NCI-H128 (cell line): Measurements from ENCODE around the gene MRGPRG.
A peak's percentile ranks its signal among the peaks of the same experiment; 100 is the strongest.

Source experiments
- DNase-seq: peaks from one replicate; lab custom pipeline; 2025; ENCODE audit not compliant: unreplicated experiment; lab: John Stamatoyannopoulos, UW

MRGPRG gene

DNA sequence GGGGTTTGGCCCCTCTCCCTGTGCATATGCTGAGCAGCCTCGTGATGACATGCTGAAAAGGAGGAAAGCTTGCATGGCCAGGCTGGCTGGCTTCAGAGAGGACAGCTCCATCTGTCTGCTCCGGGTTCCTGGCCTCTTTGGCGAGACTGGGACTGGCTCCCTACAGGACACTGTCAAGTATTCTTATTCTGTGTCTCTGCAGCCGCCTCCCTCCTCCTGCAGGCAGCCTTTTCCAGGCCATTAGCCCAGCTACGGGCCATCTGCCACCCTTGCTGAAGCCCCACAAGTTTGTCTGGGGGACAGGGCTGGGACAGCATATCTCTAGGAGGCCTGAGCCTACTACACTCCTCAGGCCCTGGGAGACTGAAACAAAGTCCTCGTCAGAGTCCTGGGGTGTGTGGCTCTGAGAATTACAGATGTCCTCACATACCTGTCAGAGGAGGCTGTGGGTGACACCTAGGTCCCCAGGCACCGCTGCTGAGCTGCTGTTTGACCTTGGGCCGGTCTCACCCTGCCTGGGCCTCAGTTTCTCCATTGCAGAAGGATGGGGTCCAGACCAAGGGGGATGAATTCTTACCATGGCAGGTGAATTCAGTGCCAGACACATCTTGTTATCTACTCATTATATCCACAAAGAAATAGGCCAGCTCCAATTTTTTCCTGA is 11.0 kb downstream of the MRGPRG start:
- DNase-seq: no peak

DNA sequence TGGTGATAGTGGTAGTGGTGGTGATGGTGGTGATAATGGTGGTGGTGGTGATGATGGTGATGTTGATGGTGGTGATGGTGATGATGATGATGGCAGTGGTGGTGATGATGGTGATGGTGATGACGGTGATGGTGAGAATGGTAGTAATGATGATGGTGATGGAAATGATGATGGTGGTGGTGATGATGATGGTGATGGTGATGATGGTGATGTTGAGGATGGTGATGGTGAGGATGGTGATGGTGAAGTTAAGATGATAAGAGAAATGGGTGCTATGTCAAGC is 11.8 kb downstream of the MRGPRG start:
- no peak for DNase-seq

DNA sequence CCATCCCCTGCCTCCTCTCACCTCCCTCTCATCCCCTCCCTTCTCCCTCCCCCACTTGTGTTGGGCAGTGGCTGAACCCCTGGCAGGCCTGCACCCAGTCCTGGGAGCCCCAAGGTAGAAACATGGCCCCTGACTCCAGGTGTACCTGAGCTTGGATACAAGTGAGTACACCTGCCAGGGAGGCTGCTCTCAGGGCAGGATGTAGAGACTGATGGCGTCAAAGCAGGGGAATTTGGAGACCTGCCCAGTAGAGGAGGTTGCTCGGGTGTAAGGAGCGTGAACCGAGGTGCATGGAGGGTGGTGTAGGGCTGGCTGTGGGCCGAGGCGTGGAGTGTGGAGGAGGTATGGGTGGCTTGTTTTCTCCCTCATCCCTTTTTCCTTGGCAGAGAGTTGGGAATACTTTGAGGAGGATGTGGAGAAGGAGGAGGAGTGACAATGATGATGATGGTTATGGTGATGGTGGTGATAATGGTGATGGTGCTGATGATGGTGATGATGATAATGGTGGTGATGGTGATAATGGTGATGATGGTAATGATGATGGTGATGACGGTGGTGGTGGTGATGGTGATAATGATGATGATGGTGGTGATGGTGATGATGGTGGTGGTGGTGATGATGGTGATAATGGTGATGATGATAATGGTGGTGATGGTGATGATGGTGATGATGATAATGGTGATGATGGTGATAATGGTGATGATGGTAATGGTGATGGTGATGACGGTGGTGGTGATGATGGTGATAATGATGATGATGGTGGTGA is 12.3 kb downstream of the MRGPRG start:
- no peak for DNase-seq

DNA sequence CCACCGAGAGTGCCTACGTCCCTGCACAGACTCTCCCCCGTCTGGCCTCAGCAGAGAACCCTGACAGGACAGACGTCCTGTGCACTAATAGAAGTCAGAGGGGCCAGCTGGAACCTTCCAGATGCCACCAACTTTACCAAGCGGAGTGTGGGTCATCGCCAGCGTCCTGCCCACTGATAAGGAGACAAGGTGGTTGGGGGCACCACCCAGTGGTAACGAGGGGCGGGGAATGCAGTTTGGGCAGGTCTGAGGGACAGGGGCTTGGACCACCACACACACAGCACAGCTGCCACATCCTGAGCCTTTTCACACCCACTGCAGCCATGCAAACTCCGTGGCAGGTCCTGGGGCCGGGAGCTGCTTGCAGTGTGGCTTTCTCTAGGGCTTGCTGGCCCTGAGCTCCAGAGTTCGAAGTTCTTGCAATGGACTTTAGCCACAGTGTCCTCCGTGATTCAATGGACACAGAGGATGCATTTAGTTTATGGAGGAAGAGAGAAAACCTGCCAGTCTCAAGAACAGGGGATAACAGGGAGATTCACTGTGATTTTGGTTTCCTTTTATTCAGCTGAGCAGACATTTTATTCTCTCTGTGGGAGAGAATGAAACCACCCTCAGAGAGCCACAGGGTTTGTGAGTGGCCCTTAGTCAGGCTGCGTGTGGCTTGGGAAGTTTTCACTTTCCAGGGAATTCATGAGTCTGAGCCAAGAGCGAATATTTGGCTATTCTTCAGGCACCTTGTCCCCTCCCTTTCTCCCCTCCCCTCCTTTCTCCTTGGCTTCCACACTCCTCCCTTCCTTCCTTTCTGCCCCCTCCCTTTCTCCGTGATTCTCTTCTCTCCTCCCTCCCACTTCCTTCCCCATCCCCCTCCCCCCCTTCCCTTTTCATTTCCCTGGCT is 13.1 kb downstream of the MRGPRG start:
- no peak for DNase-seq

DNA sequence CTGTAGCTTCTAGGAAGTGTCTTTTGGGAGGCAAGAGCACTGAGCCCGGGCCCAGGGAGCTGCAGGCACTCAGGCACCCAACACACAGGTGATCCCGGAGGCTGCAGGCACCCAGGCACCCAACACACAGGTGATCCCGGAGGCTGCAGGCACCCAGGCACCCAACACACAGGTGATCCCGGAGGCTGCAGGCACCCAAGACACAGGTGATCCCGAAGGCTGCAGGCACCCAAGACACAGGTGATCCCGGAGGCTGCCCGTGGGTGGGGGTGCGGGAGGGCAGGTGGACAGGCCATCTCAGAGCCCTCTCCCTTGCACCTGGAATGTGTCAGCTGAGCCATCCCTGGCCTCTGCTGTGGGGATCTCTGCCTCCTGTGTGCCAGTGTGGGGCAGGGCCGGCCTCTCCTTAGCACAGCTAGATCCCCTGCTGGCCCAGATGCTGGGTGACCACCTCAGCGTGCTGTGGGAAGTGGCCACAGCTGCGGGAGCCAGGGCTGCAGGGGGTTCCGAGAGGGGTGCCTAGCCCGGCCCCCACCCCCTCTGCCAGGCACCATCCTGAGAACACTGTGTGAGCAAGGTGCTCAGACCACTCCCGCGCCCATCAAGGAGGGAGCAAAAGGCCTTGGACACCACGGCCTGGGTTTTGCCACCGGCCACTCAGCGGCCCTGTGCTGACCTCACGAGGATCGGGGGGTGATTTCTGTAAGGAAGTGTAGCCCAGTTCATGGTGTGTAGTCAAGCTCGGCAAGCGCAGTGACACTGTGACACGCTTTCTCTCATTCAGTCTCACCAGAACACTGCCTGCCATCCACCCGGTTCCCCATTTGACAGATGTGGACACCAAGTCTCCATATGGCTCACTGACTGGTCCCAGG is 14.2 kb downstream of the MRGPRG start:
- no peak for DNase-seq

DNA sequence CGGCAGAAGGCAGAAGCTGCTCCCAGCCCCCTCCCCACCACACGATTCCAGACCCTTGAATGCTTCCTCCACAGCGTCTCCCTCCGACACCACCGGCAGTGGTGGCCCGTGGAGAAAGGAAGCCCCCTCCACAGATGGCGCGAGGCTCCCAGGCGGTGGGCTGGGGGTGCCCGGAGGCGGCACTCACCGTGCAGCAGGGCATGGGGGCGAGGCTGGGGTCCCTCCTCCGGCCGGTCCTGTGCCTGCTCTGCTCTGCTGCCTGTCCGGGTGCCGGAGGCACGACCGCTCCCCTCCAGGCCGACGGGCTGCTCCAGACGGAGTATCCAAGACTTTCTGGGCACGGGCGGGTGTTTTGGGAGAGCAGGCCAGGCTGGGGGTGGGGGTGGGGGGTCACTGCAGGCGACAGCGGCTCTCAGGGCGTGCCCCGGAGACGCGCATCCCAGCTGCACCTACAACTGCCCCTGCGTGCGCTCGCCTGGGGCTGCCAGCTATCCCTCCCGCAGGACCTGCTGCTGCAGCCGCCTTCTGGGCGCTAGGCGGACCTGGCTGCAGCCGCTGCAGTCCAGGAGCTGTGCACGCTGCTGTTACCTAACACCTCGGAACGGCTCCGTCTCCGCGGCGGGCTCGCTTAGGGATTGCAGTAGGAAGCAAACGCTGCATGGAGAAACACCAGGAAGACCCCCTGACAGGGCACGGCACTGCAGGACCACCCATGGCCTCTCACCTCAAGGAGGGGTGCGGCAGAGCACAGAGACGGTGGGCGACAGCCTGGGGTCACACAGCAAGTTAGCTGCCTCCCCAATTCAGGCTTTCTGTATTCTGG is 15.2 kb downstream of the MRGPRG start:
- peak; percentile 17 for DNase-seq

DNA sequence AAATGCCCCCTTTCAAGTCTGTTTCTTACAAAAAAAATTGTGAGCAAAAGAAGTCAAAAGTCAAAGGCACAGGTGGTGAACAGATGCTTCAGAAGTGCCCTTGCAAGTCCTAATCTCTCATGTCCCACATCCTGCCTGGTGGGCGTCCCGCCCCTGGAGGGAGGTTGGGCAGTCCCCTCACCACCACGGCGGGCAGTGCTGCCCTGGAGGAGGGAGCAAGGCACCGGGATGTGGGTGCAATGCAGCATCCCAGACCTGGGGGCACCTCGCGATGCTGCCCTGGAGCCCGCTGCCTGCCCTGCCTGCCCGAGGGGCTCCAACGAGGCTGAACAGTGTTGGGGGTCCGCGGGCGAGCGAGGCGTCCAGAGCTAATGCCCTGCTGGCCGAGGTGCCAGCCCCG is 15.9 kb downstream of the MRGPRG start:
- DNase-seq: no peak

DNA sequence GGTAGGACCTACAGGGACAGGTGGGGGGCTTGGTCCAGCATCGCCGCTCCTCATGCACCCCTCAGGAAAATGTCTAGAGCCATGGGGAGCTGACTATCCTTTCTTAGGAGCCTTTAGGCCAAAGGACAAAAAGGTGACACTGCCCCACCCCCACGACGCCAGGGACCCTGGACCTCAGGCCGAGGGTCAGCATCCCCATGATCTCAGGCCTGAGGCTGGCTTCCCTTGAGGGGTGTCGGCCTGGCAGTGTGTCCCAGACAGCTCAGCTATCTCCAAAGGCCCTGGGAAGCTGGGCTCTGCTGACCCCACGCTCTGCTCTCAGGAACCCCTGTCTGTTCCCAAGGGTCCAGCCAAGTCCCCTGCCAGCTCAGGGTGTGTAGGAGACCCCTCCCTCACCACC is 16.3 kb downstream of the MRGPRG start:
- DNase-seq: no peak

DNA sequence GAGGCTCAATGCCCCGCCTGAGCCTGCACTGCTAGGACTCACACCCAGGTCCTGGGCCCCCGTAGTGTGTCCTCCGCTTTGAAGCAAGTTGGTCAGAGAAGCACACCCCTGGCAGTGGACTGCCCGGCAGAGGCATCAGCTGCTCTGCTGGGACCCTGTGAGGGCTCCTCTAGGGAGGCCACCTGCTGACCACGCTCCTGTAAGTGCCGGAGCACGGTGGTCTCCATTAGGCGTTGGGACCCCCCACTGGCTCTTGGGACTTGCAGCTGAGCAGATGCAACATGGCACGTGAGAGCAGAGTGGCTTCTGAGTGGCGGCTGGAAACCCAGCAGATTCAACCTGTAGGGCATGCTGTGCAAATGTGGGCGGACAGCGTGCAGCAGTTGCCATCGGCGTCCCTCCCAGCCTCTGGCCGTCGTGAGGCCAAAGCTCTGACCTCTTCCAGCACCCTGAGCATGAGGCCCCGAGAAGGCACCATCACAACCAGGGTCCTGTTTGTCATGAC is 16.9 kb downstream of the MRGPRG start:
- DNase-seq: no peak

DNA sequence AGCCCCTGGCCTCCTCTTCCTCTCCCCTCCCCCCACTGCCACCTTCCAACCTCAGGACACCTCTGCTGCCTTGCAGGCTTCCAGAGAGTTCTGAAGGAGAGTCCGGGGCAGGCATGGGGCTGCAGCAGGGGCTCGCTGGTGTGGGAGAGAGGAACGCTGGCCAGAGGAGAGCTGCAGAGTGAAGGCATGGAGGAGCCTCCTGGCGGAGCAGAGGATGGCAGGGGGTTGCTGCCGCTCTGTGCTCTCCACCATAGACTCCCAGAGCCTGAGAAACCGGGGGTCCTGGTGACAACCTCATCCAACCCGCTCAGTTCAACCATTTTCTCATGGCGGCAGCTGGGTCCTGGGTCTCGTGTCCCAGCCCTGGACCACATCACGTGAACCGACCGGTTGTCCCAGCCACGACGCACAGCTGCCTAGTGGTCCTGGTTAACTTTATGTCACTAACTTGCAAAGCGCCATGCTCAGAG is 17.5 kb downstream of the MRGPRG start:
- no peak for DNase-seq

DNA sequence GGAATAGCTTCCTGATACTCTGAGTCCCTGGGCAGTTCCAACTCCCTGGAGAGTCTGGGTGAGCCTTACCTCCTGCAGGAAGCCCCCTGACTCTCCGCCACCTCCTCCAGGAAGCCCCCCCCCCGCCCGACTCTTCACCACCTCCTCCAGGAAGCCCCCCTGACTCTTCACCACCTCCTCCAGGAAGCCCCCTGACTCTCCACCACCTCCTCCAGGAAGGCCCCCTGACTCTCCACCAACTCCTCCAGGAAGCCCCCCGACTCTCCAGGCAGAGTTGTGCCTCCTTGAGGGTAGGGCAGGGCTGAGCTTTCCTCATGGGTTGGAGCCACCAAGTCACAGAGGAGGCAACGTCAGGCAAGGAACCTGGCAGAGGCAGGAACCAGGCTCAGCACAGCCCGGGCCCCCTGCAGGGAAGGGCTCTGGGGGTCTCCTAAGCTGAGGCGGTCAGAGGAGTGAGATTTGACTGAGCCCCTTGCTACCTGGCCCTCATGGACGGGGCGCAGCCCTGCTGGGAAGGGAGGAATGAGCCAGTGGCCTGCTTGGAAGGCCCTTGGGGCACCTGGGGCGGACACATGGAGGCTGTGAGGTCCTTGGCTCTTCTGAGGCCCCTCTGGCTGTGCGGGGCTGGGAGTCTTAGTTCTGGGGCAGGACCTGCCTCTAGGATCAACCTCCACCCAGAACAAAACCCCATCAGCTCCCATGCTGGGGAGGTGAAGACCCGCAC is 18.1 kb downstream of the MRGPRG start:
- no peak for DNase-seq

DNA sequence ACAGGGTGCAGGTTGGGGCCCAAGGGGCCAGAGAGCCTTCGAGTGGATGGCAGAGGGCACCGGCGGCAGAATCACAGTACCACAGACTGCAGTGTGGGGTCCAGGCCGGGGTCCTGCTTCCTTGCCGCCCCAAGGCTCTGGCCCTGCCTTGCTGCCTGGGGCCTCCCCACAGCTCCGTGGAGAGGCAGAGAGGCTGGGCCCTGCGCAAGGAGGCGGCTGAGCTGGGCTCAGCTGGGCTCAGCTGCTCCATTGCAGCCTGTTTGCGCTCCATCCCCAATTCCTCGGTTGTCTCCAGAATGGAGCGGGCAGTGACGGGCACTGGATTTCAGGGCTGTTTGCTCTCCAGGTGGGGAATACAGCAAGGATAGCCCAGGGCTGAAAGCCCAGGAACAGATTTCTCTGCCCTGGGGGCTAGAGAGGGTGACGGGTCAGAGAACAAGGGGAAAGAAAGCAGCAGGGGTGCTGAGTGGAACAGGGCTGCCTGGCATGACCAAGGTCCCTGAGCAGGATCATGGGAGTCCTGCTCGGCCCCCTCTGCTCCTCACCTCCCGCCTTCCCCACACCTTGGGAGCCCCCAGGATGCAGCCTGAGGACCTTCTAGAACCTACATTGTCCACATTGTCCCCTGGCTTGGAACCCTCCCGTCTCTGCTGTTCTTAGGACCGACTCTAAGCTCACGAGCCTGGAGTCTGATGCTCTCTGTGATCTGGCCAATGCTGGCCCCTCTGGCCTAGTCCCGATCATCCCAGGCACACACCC is 18.9 kb downstream of the MRGPRG start:
- no peak for DNase-seq

DNA sequence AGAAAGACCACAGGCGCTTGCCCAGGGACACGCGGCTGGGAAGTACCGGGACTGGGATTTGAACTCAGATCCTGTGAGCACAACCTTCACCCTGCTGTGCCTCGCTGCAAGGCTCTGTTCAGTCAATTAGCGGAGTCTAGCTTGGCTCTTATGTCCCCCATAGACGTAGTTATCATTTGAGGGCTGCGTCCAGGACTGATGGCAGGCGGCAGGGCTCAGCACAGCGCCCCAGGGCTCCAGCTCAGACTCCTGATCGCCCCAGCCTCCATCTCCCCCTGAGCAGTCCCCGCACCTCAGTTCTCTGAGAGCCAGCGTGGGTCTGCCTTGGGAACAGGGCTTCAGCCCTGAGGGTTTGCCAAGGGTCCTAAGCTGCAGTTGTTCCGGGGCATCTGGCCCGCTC is 19.8 kb downstream of the MRGPRG start:
- DNase-seq: no peak

DNA sequence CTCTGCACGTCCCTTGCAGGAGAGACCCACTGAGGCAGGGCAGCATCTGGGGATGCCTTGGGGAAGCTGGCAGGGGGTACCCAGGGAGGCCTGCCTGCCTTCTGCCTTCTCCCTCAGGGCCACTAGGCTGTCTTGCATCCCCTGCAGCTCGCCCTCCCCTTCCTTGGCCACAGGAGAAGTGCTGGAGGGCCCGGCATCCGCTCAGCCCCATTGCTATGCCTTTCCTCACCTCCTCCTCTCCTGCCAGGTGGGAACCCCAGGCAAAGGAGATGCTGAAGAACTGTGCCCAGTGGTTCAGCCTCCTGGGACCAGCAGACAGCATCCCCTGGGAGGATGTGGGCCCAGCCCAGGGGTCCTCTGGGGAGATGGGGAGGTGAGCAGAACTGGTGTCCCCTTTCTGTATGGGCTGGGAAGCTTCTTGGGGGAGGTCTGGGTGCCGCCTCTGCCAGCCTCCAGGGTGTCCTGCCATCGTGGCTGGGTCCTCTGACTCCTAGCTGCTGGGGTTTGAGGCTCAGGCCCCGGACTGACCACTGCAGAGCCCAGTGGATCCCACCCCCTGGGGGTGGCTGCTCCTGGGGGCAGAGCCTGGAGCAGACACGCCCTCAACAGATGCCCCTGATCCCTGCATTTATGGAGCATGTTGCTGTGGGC is 20.6 kb downstream of the MRGPRG start:
- DNase-seq: no peak

DNA sequence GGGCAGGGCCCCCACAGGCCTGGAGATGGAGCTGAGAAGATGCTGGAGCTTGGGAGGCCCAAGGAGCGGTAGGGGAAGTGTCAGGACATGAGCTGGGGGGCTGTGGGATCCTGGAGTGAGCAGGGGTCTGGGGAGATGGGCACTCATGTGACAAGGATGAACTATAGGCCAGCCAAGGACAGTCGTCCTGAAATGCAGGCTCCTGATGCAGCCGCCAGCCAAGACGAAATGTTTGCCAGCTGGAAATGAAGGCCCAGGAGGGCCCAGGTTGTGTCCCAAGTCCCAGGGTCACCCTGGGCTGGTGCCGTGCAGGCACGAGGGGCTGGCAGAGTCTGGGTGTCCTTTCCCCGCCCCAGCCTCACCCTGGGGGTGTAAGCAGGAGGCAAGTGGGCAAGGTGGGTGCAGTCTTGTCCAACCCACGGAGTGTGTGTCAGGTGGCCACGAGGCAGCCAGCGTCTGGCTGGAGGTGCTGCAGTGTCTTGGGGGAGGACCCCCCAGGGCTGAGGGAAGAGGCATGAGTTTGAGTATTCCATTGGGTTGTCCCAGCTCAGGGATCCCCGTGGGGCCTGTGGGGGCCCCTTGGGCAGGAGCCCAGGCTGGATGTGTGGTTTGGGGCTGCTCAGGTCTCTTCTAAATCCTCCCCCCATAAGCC is 21.4 kb downstream of the MRGPRG start:
- DNase-seq: no peak

DNA sequence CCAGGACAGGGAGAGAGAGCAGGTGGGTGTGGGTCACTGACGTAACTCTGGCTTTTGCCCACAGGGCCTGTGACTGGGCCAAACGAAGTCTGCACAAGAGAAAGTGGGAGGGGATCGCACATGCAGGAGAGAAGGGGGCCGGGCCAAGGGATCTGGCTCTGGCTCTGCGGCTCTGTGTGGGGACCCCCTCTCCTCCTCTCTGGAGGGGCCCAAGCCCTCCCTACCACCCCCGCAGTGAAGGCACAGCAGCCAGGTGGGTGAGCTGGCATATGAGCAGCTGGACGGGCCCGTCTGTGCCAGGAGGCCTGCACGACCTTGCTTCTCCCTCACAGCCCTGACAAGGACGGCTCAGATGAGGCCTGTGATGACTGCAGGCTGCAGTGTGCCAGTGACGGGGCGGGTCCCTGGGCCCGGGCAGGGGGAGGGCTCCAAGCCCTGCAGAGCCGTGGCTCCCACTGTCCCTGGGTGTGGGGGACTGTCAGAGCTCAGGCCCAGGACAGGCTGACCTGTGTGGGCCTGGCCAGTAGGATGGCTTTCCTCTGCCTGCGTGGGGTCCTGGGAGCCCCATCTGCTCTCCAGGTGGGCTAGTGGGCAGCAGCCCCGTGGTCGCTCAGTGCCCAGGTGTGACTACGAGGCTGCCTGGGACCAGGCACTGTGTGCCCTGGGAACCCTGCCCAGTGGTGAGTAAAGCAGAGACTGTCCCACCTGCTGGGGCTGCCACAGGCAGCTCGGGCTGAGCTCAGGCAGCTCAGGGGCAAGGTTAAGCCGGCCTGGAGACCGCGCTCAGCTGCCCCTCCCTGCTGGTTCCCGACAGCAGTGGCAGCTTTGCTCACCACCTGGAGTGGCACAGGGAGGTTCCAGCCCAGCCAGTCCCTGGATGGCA is 22.2 kb downstream of the MRGPRG start:
- no peak for DNase-seq
